Esophagus squamous epithelium (tissue), 4 donors: ENCODE measurements around the gene TRIOBP.

Source experiments
- CTCF ChIP-seq, 6 experiments: fragments of 450-650 bp in 4 of 6; fragments of 200-600 bp in 2 of 6; sonication (generic) in 2 of 6; IDR thresholded peaks; one replicate each; pipeline ENCODE4 v1.5.1; 2016 to 2019; ENCODE audit warnings: antibody characterized with exemption in 6 of 6, mild to moderate bottlenecking in 4 of 6, moderate library complexity in 4 of 6
- POLR2A ChIP-seq, 4 donors: fragments of 450-650 bp; IDR thresholded peaks; one replicate each; pipeline ENCODE4 v1.6.1; 2017; ENCODE audit warnings: antibody characterized with exemption in 4 of 4, mild to moderate bottlenecking in 4 of 4, moderate library complexity in 3 of 4

GRCh38 chr22:37816543-37817180 lies 119.8 kb downstream of the TRIOBP start:
- TF ChIP-seq CTCF (IDR thresholded peaks at IDR 0.05), result no peak
- TF ChIP-seq POLR2A (IDR thresholded peaks at IDR 0.05), result no peak
